NCI-H748 (cell line): ENCODE measurements around the gene PHACTR2.

Source experiments
- DNase-seq: peaks from one replicate; lab custom pipeline; 2025; ENCODE audit not compliant: unreplicated experiment; lab: John Stamatoyannopoulos, UW

PHACTR2 gene

DNA sequence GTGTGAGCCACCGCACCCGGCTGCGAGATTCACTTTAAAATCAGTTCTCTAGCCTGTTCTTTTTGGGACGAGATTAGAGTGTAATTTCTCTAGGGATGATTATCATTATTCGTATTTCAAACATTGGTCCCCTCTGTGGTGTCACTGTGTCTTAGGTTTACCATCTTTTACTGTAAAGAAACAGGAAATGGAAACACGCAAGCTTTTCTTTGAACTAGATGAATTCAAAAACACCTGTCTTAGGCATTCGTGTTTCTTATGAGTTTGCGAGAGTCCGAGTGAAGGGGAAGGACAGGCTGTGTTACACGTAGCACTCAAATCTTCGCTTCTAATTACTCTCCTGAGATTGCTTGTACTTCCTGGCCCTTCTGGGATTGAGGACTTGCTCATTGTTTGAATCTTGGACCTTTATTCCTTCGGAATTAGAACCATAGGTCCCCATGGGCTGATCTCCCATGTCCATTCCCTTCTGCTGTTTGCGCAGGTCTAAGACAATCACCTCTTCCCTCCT is 61.6 kb downstream of the PHACTR2 start:
- no peak for DNase-seq

DNA sequence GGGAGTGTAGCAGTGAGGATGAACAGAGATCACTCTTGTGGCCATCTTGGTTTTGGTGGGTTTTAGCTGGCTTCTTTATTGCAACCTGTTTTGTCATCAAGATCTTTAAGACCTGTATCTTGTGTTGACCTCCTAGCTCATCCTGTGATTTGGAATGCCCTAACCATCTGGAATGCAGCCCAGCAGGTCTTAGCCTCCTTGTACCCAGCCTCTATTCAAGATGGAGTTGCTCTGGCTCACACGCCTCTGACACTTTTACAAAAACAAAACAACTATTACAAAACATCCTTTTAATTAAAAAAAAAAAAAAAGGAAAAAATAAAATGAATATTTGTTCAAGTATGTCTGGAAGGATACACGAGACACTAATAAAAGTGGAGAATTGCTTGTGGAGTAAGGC is 62.4 kb downstream of the PHACTR2 start:
- DNase-seq, result no peak

DNA sequence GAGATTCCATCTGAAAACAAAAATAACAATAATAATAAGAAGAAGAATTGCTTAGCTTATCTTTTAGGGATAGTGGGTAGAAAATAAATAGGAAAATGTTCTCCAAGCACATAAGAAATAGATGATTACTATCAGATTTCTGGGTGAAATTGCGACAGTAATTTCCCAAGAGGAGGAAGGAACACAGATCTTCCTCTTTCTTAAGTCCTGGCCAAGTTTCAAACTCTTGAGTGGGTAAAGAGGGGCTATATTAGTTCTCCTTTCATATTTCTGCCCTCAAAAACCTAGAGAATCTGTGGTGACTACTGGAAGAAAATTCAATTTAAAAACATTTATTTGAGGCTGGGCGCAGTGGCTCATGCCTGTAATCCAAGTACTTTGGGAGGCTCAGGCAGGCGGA is 63.7 kb downstream of the PHACTR2 start:
- DNase-seq, result no peak

DNA sequence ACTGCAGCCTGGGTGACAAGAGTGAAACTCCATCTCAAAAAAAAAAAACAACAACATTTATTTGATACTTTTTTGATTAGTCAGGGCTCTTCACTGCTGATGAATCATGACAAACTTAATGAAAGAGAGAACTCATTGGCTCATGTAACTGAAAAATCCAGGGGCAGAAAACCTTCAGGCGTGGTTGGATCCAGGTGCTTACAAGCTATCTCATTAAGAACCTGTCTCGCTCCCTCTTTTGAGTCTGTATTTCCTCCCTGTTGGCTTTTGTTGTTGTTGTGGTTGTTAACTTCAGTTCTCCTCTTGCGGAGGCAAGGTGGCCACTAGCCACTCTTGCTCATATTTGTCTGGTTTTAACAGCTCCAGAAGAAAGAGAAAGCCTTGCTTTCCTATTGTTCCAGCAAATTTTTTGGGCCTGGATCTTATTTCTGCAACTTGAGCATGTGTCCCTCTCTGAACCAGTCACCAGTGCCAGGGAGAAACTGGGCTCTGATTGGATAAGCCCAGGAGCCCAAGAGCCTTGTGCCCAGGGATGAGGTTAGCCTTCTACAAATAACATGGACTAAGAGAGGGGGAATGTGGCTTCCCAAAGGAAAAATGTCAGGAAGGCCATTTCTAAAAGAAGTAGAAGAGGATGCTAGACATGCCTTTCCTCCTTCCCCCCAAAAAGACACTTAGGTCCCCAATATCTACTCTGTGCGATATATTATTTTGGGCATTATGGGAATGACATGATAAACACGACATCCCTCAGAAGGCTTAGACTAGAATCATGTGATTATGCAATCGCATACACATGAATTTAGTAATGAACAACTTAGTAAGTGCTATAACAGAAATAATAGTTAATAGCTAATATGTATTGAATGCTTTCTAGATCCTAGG is 64.5 kb downstream of the PHACTR2 start:
- DNase-seq, result no peak

DNA sequence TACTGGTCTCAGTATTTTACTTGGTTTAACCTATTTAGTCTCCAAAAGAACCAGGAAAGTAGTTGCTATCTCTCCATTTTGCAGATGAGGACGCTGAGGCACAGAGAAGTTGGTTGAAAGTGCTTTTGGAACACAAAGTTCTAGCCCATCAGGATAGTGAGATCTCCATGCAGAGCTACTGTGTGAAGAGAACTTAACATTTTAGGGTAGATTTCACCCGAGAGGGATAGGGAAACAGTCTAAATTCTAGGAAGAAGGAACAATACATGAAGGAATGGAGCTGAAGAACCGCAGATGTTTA is 65.1 kb downstream of the PHACTR2 start:
- DNase-seq, result no peak

DNA sequence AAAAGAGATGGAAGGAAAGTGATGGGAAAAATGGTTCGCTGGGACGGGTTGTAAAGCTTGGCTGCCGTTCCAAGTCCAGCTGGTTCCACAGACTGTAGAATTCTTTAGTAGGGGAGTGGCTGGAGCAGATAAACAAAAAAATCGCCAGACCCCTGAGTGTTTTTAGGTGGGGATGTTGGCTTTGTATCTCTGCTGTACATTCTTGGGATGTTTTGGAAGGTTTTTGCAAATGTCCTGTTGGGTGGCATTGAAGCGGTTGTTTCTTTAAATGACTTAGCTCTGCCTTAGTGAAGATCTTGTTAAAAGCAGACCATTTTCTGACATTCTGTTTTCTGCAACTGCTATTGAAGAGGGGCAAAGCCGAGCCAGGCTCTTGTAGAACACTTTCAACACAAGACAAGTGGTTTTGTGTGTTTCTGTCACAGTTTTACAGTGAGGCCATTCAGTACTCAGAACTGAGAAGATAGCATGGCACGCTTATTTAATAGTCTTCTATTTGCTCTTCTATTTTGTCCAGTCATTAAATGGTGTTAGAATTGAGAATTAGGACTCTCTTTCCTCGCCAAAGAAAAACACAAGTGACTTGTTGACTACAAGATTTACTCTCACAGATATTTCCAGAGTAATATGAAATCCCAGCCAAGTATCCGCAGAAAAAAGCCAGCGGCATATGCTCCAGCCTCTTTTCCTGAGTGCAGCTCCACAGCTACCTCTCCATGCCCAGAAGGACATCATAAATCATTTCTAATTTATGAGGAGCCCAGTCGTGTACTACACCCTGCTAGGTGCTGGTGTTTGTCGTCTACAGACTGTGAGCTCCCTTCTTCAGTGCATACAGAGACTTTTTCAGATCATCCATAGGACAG is 65.8 kb downstream of the PHACTR2 start:
- no peak for DNase-seq

DNA sequence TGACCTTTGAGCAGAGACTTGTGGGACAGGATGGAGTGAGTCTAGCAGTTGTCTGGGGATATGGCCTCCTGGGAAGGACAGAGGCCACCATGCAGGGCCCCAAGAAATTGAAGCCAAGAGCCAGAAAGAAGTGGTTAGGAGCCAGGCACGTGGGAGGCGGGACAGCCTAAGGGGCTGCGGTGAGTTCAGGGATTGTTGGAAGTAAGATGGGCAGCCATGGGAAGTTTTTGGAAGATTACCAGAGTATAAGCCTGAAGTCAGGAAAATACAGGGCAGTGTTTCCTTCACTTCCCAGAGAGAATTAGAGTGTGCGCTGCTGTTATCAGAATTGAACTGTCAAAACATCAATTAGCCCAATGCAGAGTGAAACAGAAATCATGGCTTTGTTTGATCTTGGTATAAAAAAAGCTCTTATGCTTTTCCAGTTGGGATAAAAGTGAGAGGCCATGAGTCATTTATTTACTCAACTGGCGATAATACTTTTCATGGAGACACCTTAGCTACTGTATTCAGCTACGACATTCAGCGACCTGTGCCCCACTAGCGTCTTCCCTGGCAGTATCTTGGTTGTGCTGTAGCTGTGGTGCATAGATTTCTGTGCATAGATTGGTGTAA is 66.9 kb downstream of the PHACTR2 start:
- DNase-seq, result peak; percentile 62

DNA sequence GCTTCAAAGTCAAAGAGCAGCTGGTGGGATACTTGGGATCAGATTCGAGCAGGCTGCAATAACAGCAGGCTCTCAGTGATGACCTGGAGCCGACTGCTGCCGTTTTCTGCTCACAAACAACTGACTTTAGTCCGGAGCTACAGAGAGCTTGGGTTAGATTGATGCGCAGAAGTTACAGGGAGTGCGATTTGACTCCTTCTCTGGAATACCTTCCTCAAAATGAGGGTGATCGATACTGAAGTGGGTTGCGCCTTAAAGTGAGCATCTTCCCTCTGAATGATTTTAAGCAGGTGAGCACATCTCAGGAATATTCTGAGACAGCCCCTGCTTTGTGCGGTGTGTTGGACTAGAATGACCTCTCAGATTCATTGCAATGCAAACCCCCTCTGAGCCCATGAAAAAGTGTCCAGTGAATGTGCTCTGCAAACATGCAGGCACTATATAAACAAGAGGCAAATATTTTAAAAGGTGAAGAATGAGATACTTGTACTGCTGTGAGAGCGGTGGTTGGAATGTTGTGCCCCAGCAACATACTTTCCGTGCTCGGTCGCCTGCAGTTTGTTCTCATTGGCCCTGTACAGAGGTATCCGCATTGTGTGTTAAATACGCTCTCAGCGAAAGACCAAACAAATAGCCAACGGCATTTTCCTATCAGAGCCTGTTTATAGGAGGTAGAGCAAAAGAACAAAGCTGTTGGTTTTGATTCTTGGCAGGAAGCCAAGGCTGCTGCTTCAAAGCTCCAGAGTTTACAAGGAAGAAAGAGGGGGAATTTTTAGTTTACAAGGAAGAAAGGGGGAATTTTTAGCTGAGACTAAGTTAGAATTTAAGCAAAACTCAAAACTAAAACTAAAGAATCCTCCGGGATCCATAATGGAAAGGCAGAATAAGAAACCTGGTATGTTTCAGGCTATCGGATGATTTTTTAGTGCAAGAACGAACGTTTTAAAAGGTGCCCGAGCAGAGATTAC is 67.7 kb downstream of the PHACTR2 start:
- DNase-seq, result peak; percentile 83

DNA sequence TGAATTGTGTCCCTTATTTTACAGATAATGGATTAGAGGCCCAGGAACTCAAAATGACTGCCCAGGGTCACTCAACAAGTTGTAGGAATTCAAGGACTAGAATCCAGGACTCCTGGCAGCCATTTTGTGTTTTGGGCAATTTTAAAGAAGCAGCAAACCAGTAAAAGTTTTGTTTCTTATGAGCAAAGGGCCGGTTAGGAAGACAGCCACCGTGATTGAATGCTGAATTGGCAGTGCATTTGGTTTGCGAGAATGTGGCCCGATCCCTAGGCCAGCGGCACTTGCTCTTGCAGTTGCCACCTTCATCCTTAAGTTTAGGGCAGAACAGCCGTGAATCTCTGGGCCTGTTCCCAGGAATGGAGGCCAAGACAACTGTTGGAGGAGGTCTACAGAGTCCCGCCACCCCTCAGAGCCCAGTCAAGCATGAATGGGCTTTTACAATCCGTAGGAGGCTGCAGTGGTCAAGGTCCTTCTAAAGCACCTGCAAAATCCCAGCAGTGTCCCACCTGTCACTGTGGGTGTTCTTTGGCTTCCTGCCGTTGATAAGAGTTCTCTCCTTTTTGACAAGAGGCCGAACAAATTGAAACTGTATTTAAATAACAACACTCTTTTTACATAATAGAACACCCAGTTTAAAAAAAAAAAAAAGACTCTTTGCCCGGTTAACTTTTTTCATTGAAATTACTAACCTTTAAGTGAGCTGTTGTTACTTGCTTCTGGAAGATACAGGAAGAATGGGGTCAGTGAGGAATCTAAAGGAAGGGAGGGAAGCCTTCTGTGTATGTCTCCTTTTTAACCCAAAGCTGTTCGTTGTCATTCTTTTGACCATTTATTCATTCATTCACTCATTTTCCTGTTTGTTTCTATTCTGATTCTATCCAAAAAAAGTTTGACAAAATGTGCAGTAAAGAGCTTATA is 68.7 kb downstream of the PHACTR2 start:
- no peak for DNase-seq

DNA sequence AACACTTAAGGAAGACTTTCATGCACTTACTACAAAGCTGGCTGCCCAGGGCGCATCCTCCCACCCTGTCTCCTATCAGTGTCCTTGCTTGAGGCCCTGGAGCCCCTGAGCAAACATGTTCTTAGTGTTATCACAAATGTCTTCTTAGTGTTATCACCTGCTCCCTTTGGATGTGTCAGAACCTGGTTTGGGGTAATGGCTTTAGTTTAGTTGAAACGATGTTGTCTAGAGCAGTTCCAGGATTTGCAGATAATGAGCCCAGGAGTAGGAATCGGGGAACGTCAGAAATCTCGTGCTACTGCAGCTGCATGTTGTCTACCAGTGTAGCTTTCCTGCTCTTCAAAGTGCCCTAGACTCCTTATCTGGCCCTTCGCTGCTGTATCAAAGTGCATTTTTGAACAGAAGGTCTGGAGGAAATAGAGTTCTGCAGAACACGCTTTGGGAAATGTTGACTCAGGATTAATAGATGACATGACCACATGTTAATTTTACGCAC is 69.6 kb downstream of the PHACTR2 start:
- no peak for DNase-seq

DNA sequence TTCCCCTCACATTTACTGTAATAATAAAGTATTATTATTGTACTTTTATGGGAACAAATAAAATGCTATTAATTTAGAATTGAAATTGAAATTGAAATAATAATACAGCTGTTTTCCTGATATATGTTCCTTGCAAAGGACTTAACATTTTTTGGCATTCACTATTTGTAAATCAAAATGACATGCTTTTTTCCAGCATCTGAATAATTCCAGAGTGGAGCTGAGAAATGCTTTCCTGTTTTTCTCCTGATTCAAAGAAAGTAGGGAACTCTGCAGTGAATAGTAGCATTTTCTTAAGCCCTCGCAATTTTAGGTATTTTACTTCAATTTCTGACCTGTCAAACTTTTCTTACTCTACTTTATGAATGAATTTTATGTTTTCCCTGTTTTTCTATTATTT is 72.1 kb downstream of the PHACTR2 start:
- no peak for DNase-seq

DNA sequence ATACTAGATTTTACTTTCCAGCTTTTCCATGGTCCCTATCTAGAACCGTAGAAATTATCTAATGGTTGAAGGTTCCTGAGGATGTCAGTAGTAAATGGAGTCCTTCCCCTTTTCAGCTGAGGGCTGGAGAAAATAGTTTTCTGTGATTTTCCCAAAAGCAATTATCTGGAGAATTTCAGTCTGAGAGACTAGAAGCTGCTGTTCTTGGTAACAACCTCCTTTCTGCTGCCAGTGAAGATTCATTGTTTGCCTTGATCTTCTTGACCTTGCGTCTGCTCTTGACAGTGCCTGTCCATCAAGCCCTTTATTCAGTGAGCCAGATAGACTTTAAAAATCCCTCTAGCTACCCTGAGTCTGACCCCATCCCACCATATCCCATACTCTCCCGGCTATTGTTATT is 73.1 kb downstream of the PHACTR2 start:
- no peak for DNase-seq

DNA sequence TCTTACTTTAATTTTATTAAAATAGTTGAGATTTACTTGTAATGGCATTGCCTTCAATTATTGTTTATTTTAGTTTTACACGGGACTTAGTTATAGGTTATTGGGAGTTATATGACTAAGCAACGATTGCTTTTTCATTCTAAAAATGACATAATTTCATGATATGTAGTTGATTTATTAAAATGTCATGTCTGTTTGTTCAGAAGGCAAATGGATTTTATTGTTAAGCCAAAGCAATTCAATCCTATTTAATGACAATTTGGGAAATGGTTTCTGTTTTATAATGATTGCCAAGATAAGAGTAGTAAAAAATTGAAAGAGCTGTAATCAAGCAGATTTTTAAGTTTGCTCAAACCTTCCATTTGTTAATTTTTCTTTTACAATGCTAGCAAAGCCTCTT is 74.7 kb downstream of the PHACTR2 start:
- no peak for DNase-seq

DNA sequence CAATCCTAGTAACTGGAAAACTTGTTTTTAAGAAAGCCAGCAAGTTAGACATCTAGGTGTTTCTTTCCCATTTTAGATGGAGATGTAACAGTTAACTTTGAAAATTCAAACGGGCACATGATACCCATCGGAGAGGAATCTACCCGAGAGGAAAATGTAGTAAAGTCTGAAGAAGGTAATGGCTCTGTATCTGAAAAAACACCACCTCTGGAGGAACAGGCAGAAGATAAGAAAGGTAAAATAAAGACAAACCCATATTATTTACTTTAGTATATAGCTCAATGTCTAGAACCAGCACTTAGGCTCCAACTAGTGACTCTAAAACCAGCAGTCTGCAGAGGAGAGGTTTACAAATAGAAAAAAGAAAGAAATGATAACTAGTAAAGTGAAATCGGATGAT is 75.9 kb downstream of the PHACTR2 start:
- DNase-seq, result no peak

DNA sequence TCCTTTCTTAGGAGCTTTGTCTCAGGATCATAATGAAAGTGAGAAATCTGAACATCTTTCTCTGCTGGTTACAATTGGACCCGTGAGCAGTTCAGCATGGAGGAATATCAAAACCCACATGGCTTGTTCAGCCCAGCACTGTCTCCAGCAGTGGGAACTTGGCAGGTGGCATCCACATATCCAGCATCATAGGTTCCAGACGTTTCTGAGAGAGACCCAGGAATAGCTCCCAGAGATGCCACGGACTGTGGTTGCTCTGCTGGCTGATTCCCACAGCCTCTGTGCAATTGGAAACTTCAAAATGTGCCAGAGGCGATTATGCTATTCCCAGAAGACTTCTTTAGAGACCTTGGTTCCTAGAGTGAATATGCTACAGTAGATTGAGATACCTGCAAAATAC is 76.4 kb downstream of the PHACTR2 start:
- no peak for DNase-seq

DNA sequence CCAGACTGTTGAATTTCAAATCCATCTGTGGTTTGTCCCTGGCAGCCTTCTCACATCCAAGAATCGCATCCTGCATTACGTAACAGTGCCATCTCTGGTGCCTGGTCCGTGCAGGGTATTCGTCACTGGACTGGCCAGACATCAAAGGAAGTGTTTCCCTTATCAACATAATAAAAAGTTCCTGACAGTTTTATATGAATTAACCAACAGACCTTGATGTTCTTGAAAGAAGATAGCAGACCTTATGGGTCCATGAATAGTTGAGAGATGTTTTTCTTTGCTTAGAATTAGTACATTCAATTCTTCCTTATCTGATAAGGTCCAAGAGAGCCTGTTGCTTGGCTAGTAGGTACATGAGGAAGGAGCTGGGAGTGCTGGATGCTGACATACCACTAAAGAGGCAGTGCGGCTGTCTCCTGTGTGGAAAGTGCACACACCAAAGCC is 77.6 kb downstream of the PHACTR2 start:
- DNase-seq, result no peak

DNA sequence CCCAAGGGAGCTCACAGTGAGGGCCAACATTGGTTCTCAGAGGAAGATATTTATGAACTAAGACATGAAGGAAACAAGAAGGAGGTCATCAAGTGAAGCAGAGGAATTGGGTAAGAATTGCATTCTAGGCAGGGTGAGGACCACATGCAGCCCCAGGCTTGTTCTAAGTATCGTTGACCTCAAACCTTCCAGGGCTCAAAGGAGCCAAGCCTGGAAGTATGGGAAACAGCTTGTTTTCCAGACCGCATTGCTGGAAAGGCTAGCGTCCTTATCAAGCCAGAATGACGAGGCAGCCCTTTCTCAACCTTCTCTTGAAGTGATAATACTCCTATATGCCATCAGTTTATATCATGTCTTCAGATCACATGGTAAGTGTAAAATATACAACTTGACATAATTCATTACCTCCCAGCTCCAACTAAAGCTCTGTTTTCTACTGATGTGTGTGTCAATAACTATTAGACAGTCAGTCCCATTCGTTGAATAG is 79.6 kb downstream of the PHACTR2 start:
- DNase-seq, result no peak

DNA sequence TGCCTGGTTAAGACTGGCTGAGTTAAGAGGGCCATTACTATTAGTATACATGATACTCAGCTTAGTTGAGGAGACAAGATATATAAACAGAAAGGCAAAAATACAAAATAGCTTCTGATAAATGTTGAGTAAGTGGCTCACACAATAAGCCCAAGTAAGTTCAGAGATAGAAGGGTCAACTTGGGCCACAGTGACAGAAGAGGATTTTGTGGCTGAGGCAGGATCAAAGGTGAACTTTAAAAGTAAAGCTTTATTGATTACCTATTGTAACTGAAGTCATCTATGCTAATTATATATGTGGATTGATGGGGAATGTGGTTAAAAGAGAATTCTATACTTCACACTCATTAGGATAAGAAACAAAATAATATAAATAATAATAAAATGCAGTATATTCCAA is 80.8 kb downstream of the PHACTR2 start:
- no peak for DNase-seq

DNA sequence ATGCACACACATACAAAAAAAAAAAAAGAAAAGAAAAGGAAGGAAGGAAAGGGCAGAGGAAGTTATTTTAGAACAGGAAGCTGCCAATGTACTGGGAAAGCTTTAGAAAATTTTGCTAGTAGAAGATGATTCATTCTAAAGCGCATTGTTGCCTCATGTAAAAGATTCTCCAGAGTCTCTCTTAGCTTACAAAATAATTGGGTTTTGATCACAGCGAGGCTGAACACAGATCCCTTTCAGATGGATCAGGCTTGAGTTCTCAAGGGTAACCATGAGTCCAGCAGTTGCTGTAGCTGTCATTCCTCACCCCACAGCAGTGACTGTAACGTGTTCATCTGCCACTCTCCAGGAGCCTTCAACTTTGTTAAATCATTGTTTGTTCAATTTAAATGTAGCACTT is 81.9 kb downstream of the PHACTR2 start:
- DNase-seq, result no peak
